GM23248 (cell line): ENCODE data around the gene POLA1.

Experiments
- EZH2 ChIP-seq: fragments of 200-600 bp; sonication (generic); IDR thresholded peaks from 2 replicates; pipeline ENCODE4 v1.6.1; 2018; ENCODE audit warnings: antibody characterized with exemption, mild to moderate bottlenecking; ENCODE audit not compliant: insufficient read depth, poor library complexity, severe bottlenecking
- EZH2phosphoT487 ChIP-seq: fragments of 200-600 bp; sonication (generic); IDR thresholded peaks from 2 replicates; pipeline ENCODE4 v1.6.1; 2018; ENCODE audit warnings: antibody characterized with exemption, moderate library complexity, mild to moderate bottlenecking, low read depth; ENCODE audit not compliant: insufficient read depth

DNA sequence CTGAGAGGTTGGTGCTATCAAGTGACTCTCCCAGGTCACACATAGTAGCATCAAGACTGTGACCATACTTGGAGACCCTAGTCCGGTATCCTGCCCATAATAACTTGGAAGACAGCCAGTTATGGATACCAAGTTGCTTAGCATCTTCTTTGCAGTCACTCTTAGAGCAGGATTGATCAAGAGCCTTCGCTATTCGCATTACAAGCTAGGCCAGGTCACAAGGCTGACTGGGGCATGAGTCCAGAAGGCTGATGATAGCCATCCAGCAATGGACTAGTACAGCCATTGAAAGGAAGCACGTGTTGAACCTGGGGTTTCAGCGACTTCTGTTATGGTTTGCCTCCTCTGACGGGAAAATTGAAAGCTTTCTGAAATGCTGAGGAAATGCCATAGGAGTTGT is 157.6 kb downstream of the POLA1 start:
- TF ChIP-seq EZH2 = no peak
- no peak for TF ChIP-seq EZH2phosphoT487
